HCT116 (cell line): ENCODE results near the gene LIPG.

Experiments
- ATF3 ChIP-seq: IDR thresholded peaks from 2 replicates; pipeline ENCODE4 v1.6.1; 2012
- CTCF ChIP-seq, 3 experiments: fragments of 200-600 bp in 1 of 3; sonication (generic) in 1 of 3; IDR thresholded peaks in 2 of 3; conservative IDR thresholded peaks in 1 of 3; 2 replicates each; pipeline ENCODE4 v1.5.1; 2012 to 2017; ENCODE audit warnings: low read depth in 2 of 3, low read length in 2 of 3, antibody characterized with exemption in 1 of 3, borderline replicate concordance in 1 of 3, control low read depth in 1 of 3, mild to moderate bottlenecking in 1 of 3, mixed read lengths in 1 of 3, mixed run types in 1 of 3, moderate library complexity in 1 of 3; ENCODE audit not compliant: insufficient read depth in 1 of 3
- FOSL1 ChIP-seq: IDR thresholded peaks from 2 replicates; pipeline ENCODE4 v1.6.1; 2012; ENCODE audit warnings: low read depth
- JUND ChIP-seq: IDR thresholded peaks from 2 replicates; pipeline ENCODE4 v1.6.1; 2012
- MAX ChIP-seq: IDR thresholded peaks from 2 replicates; pipeline ENCODE4 v1.6.1; 2012
- POLR2A ChIP-seq: IDR thresholded peaks from 2 replicates; pipeline ENCODE4 v1.7.0; 2011; ENCODE audit warnings: borderline replicate concordance; ENCODE audit not compliant: insufficient read depth, insufficient read length; ENCODE audit errors: extremely low read depth
- POLR2AphosphoS5 ChIP-seq: IDR thresholded peaks from 2 replicates; pipeline ENCODE4 v1.6.1; 2011; ENCODE audit warnings: mild to moderate bottlenecking, low read depth, low read length, moderate library complexity
- REST ChIP-seq: IDR thresholded peaks from 2 replicates; pipeline ENCODE4 v1.6.1; 2012; ENCODE audit warnings: low read depth
- SP1 ChIP-seq: IDR thresholded peaks from 2 replicates; pipeline ENCODE4 v1.6.1; 2012; ENCODE audit warnings: low read depth
- TCF7L2 ChIP-seq: IDR thresholded peaks from 2 replicates; pipeline ENCODE4 v1.7.0; 2011; ENCODE audit warnings: borderline replicate concordance, inconsistent platforms; ENCODE audit not compliant: insufficient read depth, insufficient read length; ENCODE audit errors: extremely low read depth
- YY1 ChIP-seq: IDR thresholded peaks from 2 replicates; pipeline ENCODE4 v1.6.1; 2011; ENCODE audit warnings: low read length, low read depth, moderate library complexity, mild to moderate bottlenecking; ENCODE audit not compliant: insufficient replicate concordance; ENCODE audit errors: extremely low read depth
- ZBTB33 ChIP-seq: IDR thresholded peaks from 2 replicates; pipeline ENCODE4 v1.6.1; 2011; ENCODE audit warnings: mild to moderate bottlenecking, low read length, moderate library complexity; ENCODE audit not compliant: insufficient replicate concordance; ENCODE audit errors: extremely low read depth

GRCh38 chr18:49573835-49574234 is 12.0 kb downstream of the LIPG start:
- TF ChIP-seq CTCF (IDR thresholded peaks at IDR 0.05 in 2 of 3, conservative IDR thresholded peaks at IDR 0.05 in 1 of 3; ENCODE audit: borderline replicate concordance in 1 of 3, insufficient read depth in 1 of 3, low read depth in 2 of 3, low read length in 2 of 3) (no peak), POLR2AphosphoS5 (no peak), TCF7L2 (no peak), POLR2A (no peak), REST (no peak), JUND (no peak), YY1 (no peak), MAX (no peak), SP1 (no peak), ZBTB33 (no peak), ATF3 (no peak), FOSL1 (no peak)
